ENCODE results near the gene SYN1.

Gene SYN1

GRCh38 chrX:47579537-47579936, 40.1 kb downstream of the SYN1 start:
- H3K4me3 ChIP-seq (ENCODE audit: low read depth, low read length): no peak overlapping the region
- no peak for DNase-seq (ENCODE audit: low read depth, low spot score)
- POLR2A ChIA-PET: no interaction called here
- CTCF ChIA-PET: no interaction called here
- TF ChIP-seq, protein P1, sequence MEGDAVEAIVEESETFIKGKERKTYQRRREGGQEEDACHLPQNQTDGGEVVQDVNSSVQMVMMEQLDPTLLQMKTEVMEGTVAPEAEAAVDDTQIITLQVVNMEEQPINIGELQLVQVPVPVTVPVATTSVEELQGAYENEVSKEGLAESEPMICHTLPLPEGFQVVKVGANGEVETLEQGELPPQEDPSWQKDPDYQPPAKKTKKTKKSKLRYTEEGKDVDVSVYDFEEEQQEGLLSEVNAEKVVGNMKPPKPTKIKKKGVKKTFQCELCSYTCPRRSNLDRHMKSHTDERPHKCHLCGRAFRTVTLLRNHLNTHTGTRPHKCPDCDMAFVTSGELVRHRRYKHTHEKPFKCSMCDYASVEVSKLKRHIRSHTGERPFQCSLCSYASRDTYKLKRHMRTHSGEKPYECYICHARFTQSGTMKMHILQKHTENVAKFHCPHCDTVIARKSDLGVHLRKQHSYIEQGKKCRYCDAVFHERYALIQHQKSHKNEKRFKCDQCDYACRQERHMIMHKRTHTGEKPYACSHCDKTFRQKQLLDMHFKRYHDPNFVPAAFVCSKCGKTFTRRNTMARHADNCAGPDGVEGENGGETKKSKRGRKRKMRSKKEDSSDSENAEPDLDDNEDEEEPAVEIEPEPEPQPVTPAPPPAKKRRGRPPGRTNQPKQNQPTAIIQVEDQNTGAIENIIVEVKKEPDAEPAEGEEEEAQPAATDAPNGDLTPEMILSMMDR (IDR thresholded peaks at IDR 0.05; ENCODE audit: insufficient read depth, low read length, missing control alignments): no peak

GRCh38 chrX:47578692-47579091, 41.0 kb downstream of the SYN1 start:
- ChIA-PET POLR2A (no interaction called here), CTCF (no interaction called here)
- H3K4me3 ChIP-seq (ENCODE audit: low read depth, low read length): no peak overlapping the region
- no peak for DNase-seq (ENCODE audit: low read depth, low spot score)
- TF ChIP-seq, protein P1 (IDR thresholded peaks at IDR 0.05; ENCODE audit: insufficient read depth, low read length, missing control alignments): no peak

- POLR2A ChIA-PET: no interaction called here
- CTCF ChIA-PET: interaction anchor here (1.6 kb wide), 1 partner anchor 15 kb away, joined by 4 read pairs; no protein-coding TSS in a partner anchor
- H3K4me3 ChIP-seq (ENCODE audit: low read depth, low read length): no peak overlapping the region
- DNase-seq (ENCODE audit: low read depth, low spot score): no peak
- TF ChIP-seq, protein P1 (IDR thresholded peaks at IDR 0.05; ENCODE audit: insufficient read depth, low read length, missing control alignments): no peak
Observed at GRCh38 chrX:47577901-47578300, 41.8 kb downstream of the SYN1 start.

DNA sequence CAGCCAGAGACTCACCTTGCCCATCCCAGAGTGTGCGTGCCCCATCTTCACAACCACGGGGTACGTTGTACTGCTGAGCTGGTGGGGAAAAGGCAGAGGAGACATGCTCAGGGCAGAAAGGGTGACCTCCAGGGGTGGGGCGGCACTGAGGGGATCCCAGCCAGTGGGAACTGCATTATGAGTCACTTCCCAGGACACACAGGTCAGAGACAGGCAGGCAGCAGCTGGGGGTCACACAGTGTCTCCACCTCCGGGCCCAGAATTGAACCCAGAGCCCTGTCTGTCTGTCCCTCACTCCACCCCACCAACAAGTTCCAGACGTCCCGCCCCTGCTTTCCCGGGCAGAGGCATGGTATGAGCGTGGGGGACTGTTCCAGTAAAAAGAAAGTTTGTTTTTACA, 42.2 kb downstream of the SYN1 start:
- CTCF ChIA-PET: interaction anchor here (1.6 kb wide), 1 partner anchor 15 kb away, joined by 4 read pairs; no protein-coding TSS in a partner anchor
- TF ChIP-seq, protein P1 (IDR thresholded peaks at IDR 0.05; ENCODE audit: insufficient read depth, low read length, missing control alignments): no peak
- no peak for DNase-seq (ENCODE audit: low read depth, low spot score)
- POLR2A ChIA-PET: no interaction called here
- H3K4me3 ChIP-seq (ENCODE audit: low read depth, low read length): no peak overlapping the region

DNA sequence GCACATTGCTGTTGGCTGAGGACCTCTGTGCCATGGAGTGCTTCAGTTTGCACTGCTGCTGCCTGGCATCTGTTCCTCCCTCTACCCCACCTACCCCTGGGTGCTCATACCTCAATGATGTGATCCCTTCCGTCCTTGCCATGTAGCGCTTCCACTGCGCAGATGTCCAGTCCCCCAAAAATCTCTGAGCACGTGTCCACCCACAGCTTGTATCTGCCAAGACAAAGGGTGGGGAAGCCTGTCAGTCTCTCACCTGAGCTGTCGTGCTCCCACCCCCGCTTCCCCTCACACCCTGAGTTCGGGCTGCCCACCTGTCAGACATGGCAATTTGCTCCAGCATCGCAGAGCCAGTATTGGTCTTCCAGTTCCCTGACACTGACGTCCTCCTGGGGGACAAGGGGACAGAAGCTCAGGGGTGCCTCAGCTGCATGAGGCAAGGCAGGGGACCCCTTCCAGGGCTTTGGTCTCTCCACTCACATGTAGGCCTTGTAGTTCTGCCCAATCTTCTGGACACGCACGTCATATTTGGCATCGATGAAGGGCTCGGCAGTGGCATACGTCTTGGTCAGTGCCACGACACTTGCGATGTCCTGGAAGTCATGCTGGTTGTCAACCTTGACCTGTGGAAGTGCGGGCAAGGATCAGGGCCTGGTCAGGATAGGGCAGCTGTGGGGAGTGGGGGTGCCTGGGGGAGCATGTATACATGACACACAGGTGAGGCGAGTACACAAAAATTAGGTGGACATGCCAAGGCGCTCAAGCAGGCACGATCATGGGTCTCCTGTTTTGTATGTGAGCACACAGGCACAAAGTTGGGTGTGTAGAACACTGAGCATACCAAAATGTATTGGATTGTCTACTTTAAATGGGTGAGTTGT, 43.4 kb downstream of the SYN1 start:
- TF ChIP-seq, protein P1 (IDR thresholded peaks at IDR 0.05; ENCODE audit: insufficient read depth, low read length, missing control alignments): no peak
- CTCF ChIA-PET: no interaction called here
- H3K4me3 ChIP-seq (ENCODE audit: low read depth, low read length): no peak overlapping the region
- DNase-seq (ENCODE audit: low read depth, low spot score): no peak
- POLR2A ChIA-PET: no interaction called here

GRCh38 chrX:47574547-47575301, 44.9 kb downstream of the SYN1 start:
- no peak overlapping the region for H3K4me3 ChIP-seq (ENCODE audit: low read depth, low read length)
- ChIA-PET CTCF (no interaction called here), POLR2A (no interaction called here)
- TF ChIP-seq, protein P1 (IDR thresholded peaks at IDR 0.05; ENCODE audit: insufficient read depth, low read length, missing control alignments): no peak
- DNase-seq (ENCODE audit: low read depth, low spot score): no peak

Measured in AG04449 (cell line).